Liver (tissue), 9 donors: ENCODE data around the gene PDE4C. TPM values are rescaled to one million over a fixed set of nuclear protein-coding genes. Genes with fewer than 3 reads are reported as not detected.

ENCODE experiments used
- DNase-seq: peaks from one replicate; pipeline ENCODE4 v3.0.0-alpha.2; 2017; ENCODE audit warnings: low spot score
- H3K27ac ChIP-seq, 2 donors: one replicate each; pipeline ENCODE4 v1.7.0; 2013; ENCODE audit warnings: inconsistent platforms in 2 of 2, low read length in 2 of 2, control low read depth in 1 of 2, low read depth in 1 of 2, mild to moderate bottlenecking in 1 of 2
- H3K27me3 ChIP-seq, 4 donors: one replicate each; pipeline versions ENCODE4 v1.6.1 to v1.7.0; 2013; ENCODE audit warnings: low read length in 3 of 4, inconsistent platforms in 1 of 4, mild to moderate bottlenecking in 1 of 4, moderate library complexity in 1 of 4; ENCODE audit not compliant: control insufficient read depth in 4 of 4, insufficient read depth in 4 of 4
- H3K36me3 ChIP-seq, 4 donors: one replicate each; pipeline versions ENCODE4 v1.6.1 to v1.7.0; 2013; ENCODE audit warnings: low read length in 3 of 4, mild to moderate bottlenecking in 3 of 4, low read depth in 1 of 4, moderate library complexity in 1 of 4; ENCODE audit not compliant: control insufficient read depth in 4 of 4, insufficient read depth in 3 of 4
- H3K4me1 ChIP-seq, 4 donors: one replicate each; pipeline versions ENCODE4 v1.6.1 to v1.7.0; 2013; ENCODE audit warnings: low read length in 3 of 4, mild to moderate bottlenecking in 3 of 4, moderate library complexity in 1 of 4; ENCODE audit not compliant: control insufficient read depth in 4 of 4, insufficient read depth in 4 of 4
- H3K4me3 ChIP-seq, 3 donors: one replicate each; pipeline versions ENCODE4 v1.6.1 to v1.7.0; 2013; ENCODE audit warnings: low read length in 3 of 3, control low read depth in 1 of 3, low read depth in 1 of 3, mild to moderate bottlenecking in 1 of 3
- H3K9ac ChIP-seq, 2 donors: one replicate each; pipeline ENCODE4 v1.7.0; 2013; ENCODE audit warnings: low read length in 2 of 2, mild to moderate bottlenecking in 2 of 2, moderate library complexity in 2 of 2, control low read depth in 1 of 2, low read depth in 1 of 2
- H3K9me3 ChIP-seq, 4 donors: one replicate each; pipeline versions ENCODE4 v1.6.1 to v1.7.0; 2013; ENCODE audit warnings: low read length in 3 of 4; ENCODE audit not compliant: control insufficient read depth in 4 of 4
- CTCF ChIP-seq: fragments of 150-350 bp; IDR thresholded peaks from 2 replicates; pipeline ENCODE4 v1.5.1; 2017; ENCODE audit warnings: improper control_type of control experiment, low read depth, low read length; ENCODE audit not compliant: missing input control
- EGR1 ChIP-seq, 2 donors: IDR thresholded peaks; 2 replicates each; pipeline ENCODE4 v1.6.1; 2016 to 2018; ENCODE audit warnings: antibody characterized with exemption in 2 of 2, low read depth in 2 of 2
- FOXA1 ChIP-seq: IDR thresholded peaks from 2 replicates; pipeline ENCODE4 v1.6.1; 2016; ENCODE audit warnings: antibody characterized with exemption
- FOXA2 ChIP-seq: IDR thresholded peaks from 2 replicates; pipeline ENCODE4 v1.6.1; 2016; ENCODE audit warnings: antibody characterized with exemption
- HNF4A ChIP-seq, 2 donors: conservative IDR thresholded peaks; 2 replicates each; pipeline ENCODE4 v1.6.1; 2016; ENCODE audit warnings: antibody characterized with exemption in 2 of 2, mild to moderate bottlenecking in 2 of 2
- HNF4G ChIP-seq: IDR thresholded peaks from 2 replicates; pipeline ENCODE4 v1.6.1; 2016; ENCODE audit warnings: antibody characterized with exemption
- JUND ChIP-seq, 2 donors: IDR thresholded peaks; 2 replicates each; pipeline ENCODE4 v1.6.1; 2016; ENCODE audit warnings: antibody characterized with exemption in 2 of 2
- MAX ChIP-seq: IDR thresholded peaks from 2 replicates; pipeline ENCODE4 v1.6.1; 2016; ENCODE audit warnings: antibody characterized with exemption
- NR2F2 ChIP-seq: IDR thresholded peaks from 2 replicates; pipeline ENCODE4 v1.6.1; 2016; ENCODE audit warnings: antibody characterized with exemption
- RXRA ChIP-seq, 2 donors: IDR thresholded peaks; 2 replicates each; pipeline ENCODE4 v1.6.1; 2017 to 2018; ENCODE audit warnings: antibody characterized with exemption in 2 of 2, mild to moderate bottlenecking in 1 of 2
- SP1 ChIP-seq: IDR thresholded peaks from 2 replicates; pipeline ENCODE4 v1.6.1; 2018; ENCODE audit warnings: antibody characterized with exemption, mild to moderate bottlenecking
- TAF1 ChIP-seq: conservative IDR thresholded peaks from 2 replicates; pipeline ENCODE4 v1.6.1; 2016; ENCODE audit warnings: antibody characterized with exemption, mild to moderate bottlenecking
- YY1 ChIP-seq: IDR thresholded peaks from 2 replicates; pipeline ENCODE4 v1.6.1; 2016; ENCODE audit warnings: antibody characterized with exemption, mild to moderate bottlenecking
- ZBTB33 ChIP-seq: IDR thresholded peaks from 2 replicates; pipeline ENCODE4 v1.6.1; 2016; ENCODE audit warnings: antibody characterized with exemption
- WGBS: extraction: QIAGEN DNeasy Blood & Tissue Kit; methylation state at CpG from one replicate; pipeline ENCODE4 v1.1.7; 2013; 5-methylcytosine and 5-hydroxymethylcytosine counted together
- polyA plus RNA-seq, 2 donors: library from polyadenylated mRNA; stranded (reverse) in 1 of 2; unstranded in 1 of 2; fragments of 200-250 nt in 1 of 2; fragments of >200 nt in 1 of 2; fragmentation: Nextera tagmentation in 1 of 2; extraction: Ambion mirVana in 1 of 2; gene quantifications; one replicate each; pipeline versions ENCODE4 v1.2.1 to v1.2.3, GENCODE V29; 2013 to 2015
- total RNA-seq, 2 donors: library from RNA; depleted of rRNA; stranded (reverse); fragments of >200 nt; gene quantifications; one replicate each; pipeline ENCODE4 v1.2.3, GENCODE V29; 2014
- donor health status: healthy.
- donor health status: healthy.
- donor health status: healthy.
- donor health status: healthy.
- donor health status: healthy.

Gene PDE4C
- total and polyA plus RNA-seq, 4 donors, result 0.23 to 0.75 (median 0.51) TPM; not detected in 1

- DNase-seq, result no peak
- no peak overlapping the region for H3K9ac ChIP-seq
Measured at GRCh38 chr19:18264137-18264854, 38.1 kb upstream of the PDE4C start.

GRCh38 chr19:18263324-18264136 lies 37.3 kb upstream of the PDE4C start:
- Histone ChIP-seq H3K9ac (no peak overlapping the region), H3K4me3 (no peak overlapping the region), H3K27me3 (no peaks in the 10 kb centered on the region), H3K9me3 (no peaks in the 10 kb centered on the region), H3K36me3 (peaks cover 0 to 32% (median 8%) of the 10 kb centered on the region in 4 donors), H3K4me1 (no peaks in the 10 kb centered on the region), H3K27ac (no peak overlapping the region)
- WGBS, result 90% methylated on average over 16 of the region's 16 CpGs
- DNase-seq, result no peak
- TF ChIP-seq MAX, result no peak
- TF ChIP-seq RXRA (IDR thresholded peaks at IDR 0.05), result no peak
- no peak for TF ChIP-seq ZBTB33
- no peak for TF ChIP-seq YY1
- TF ChIP-seq TAF1, result no peak
- TF ChIP-seq CTCF, result no peak
- TF ChIP-seq NR2F2, result no peak
- no peak for TF ChIP-seq HNF4A (conservative IDR thresholded peaks at IDR 0.05)

More at GRCh38 chr19:18264137-18264854, 38.1 kb upstream of the PDE4C start:
- Histone ChIP-seq H3K27ac (no peak overlapping the region), H3K27me3 (no peaks in the 10 kb centered on the region), H3K9me3 (no peaks in the 10 kb centered on the region), H3K4me1 (no peaks in the 10 kb centered on the region), H3K4me3 (no peak overlapping the region), H3K36me3 (peaks cover 0 to 35% (median 8%) of the 10 kb centered on the region in 4 donors)
- TF ChIP-seq MAX (no peak), JUND (IDR thresholded peaks at IDR 0.05) (no peak), SP1 (no peak), HNF4G (no peak), EGR1 (IDR thresholded peaks at IDR 0.05; ENCODE audit: low read depth in 2 of 2) (no peak), FOXA2 (no peak), RXRA (IDR thresholded peaks at IDR 0.05) (no peak), FOXA1 (no peak), YY1 (no peak)
- WGBS, result 94% methylated on average over 23 of the region's 23 CpGs
